Vagina (tissue), 2 donors: ENCODE data around the gene RB1.

ENCODE experiments used
- CTCF ChIP-seq, 3 experiments: fragments of 450-650 bp in 2 of 3; fragments of 200-600 bp in 1 of 3; sonication (generic) in 1 of 3; IDR thresholded peaks; one replicate each; pipeline ENCODE4 v1.5.1; 2017 to 2019; ENCODE audit warnings: antibody characterized with exemption in 3 of 3, mild to moderate bottlenecking in 2 of 3, moderate library complexity in 2 of 3
- POLR2A ChIP-seq, 2 donors: fragments of 450-650 bp; IDR thresholded peaks; one replicate each; pipeline ENCODE4 v1.6.1; 2017; ENCODE audit warnings: antibody characterized with exemption in 2 of 2, mild to moderate bottlenecking in 2 of 2, moderate library complexity in 2 of 2

GRCh38 chr13:48510698-48511097, 207.1 kb downstream of the RB1 start:
- TF ChIP-seq POLR2A (IDR thresholded peaks at IDR 0.05) (no peak), CTCF (IDR thresholded peaks at IDR 0.05) (no peak)
